ENCODE data around the gene SLC44A1.

Gene SLC44A1

DNA sequence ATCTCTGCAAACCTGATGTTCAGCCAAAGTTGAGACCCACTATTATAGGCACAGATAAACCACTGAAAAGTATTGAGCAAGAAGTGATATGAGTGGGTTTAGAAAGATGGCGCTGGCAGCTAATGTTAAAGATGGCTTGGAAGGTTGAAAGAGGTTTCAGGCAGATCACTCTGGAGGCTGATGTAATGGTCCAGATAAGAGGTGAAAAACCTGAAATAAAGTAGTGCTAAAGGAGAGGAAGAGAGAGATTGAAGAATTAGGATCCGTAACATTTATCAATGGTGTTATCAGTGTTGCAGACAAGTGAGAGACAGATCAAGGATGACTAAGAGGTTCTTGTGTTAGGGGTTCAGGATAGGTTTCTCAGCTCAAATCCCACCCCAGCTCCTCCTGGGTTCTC lies 58.3 kb downstream of the SLC44A1 start:
- no peak for DNase-seq (ENCODE audit: low read depth)

DNA sequence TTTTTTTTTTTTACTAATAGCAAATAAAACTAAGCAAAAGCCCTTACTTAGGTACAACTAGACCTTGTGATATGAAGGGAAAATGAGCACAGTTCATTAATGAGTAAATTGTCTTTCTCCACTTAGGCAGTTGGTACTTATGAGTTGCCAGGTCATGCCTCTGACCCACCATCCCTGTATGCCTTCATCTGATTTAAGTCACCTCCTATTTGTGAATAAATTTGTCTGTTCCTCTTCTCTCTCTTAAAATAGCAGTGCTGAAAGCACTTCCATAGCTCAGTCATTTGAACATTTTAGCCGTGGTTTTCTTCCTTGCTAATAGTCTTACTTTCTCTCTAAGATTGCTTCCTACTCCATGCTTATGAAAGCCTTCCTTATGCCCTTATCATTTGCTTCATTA lies 61.4 kb downstream of the SLC44A1 start:
- DNase-seq (ENCODE audit: low read depth) = no peak

DNA sequence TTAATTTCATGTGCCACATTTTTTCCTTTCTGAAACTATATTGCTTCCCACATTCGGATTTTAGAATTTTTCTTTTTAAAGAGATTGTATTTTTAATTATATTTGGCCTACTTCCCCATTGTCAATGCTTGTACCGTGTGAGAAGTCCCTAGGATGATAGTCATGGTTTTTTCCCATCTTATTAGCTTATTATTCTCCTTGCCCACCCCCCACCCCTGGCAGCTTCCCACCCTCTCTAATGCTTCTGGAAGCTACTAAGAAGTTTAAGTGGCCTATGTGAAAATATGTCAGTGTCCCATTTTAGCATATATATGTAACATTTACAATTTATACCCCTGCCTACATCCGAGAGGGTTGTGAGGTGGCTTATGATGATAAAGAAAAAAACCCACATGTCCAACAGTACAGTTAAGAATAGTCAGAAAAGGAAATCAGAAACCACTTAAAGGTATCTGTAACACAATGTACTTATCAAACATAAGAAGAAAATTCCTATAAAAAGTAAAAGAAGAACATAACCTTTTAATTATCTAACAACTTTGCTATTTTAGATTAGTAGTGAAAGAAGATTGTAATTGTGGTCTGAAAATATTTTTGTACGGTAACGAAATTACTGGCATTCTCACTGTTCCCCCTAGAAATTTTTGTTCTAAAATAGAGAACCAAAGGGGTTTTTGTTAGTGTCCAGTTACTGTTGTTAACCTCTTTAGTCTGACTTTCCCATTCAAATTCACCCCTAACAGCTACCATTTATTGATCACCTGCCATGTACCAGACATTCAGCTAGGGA lies 62.1 kb downstream of the SLC44A1 start:
- DNase-seq (ENCODE audit: low read depth) = no peak

DNA sequence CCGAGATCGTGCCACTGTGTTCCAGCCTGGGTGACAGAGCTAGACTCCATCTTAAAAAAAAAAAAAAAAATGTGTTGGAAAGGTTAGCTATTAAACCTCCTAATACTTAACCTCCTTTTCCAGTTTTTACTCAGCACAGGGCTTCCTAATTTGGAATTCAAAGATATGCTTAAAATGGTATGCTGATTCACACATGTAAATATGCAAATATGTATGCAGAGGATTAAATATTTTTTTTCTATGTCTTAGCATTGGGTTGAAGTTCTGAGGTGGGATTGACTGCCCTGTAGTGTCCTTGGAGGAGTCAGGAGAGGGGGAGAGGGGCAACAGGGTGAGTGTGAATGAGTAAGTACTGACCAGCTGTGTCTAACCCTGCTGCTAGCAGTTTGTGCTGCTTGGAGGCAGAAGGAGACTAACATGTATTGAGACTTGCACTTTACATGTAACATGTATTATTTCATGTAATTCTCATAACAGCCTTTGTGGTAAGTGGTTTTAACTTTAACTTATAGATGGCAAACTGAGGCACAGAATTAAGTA lies 63.2 kb downstream of the SLC44A1 start:
- no peak for DNase-seq (ENCODE audit: low read depth)

DNA sequence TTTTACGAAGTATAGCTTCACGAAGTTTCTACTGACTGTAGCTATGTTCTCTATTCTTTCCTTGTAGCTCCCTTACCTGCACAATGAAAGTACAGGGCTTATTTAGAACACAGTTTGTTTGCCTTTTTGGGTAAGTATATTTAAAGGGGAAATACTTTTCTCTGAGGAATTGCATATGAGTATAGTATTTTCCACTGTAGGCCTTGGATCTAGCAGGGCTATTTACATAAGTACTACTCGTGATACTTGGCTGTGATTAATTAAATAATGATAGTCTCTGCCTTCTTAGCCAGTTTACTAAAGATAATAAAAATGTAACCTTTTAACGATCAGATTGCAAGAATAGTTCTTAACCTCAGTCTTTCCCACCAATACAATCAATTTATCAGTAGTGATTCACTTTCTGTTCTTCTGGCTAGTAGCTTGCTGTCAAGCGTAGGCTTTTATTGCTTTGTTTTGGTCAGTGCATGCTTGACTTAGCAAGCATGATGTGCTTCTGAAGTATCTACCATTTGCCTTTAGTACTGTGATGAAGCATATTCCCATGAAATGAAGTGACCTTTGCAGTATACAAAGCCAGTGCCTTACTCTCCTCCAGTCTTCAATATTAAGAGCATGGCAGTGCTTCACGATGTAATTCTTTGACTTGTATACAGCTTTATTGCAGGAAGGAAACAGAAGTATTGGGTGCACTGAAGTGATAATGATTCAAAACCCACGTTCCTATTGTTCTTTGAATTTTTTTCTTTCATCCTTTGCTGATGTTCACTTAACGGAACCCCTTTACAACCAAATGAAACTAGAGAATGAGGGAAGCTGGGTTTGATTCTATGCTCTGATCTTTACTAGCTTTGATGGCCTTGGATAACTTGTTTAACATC lies 64.2 kb downstream of the SLC44A1 start:
- DNase-seq (ENCODE audit: low read depth) = no peak

DNA sequence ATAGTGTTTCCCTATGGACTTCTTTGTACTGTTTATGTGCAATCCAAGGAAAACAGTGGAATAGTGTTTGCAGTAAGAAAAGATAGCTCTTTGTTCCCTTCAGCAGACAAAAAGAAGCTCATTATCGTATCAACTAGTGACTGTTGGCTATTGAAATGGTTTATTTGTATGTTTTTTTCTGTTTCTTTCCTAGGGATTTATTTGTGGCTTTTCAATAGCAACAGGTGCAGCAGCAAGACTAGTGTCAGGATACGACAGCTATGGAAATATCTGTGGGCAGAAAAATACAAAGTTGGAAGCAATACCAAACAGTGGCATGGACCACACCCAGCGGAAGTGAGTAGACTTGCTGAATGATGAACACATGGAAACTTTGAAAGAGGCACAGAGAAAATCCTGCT lies 65.1 kb downstream of the SLC44A1 start:
- DNase-seq (ENCODE audit: low read depth) = no peak

DNA sequence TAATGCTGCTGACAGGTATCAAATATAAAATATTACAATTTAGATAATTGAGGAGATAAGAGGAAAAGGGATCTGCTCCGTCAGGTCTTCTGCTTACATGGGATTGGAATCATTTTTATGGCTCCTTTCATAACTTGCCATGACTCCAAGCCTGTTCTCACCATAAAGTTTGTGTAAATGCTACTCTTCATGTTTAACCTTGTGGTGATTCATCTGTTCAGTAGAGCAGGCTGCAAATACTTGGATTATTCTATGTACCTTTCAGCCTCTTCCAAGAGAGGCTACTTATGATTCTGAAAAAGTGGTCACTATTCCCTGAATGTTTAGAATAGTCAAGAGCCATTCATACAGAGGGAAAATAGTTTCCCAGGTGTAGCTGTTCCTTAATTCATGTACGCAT lies 66.9 kb downstream of the SLC44A1 start:
- no peak for DNase-seq (ENCODE audit: low read depth)

DNA sequence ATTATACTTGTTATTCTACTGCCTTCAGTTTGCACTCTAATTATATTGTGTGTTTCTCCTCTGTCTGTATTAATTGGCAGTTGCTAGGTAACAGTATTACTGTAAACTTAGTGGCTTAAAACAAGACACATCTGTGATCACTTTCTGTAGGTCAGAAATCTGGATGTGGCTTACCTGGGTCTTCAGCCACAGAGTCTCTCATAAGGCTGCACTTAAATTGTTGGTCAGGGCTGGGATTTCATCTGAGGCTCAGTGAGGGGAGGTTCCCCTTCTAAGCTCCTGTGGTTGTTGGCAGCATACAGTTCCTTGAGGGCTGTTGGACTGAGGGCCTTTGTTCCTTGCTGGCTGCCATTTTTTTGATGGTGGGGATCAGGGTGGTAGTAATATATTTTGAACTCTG lies 68.8 kb downstream of the SLC44A1 start:
- DNase-seq (ENCODE audit: low read depth) = no peak

DNA sequence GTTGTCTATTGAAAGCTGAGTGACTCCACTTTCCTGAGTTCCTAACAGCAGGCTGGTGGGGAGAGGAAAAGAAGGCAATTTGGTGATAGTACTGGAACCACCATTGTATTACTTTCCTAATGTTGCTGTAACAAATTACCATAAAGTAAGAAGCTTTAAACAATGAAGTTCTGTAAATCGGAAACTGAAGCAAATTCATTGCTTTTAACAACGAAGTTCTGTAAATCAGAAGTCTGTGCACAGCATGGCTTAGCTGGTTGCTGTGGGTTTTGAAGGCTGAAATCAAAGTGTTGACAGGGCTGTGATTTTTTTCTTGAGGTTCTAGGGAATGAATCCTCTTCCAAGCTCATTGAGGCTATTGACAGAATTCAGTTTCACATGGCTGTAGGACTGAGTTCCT lies 72.3 kb downstream of the SLC44A1 start:
- no peak for DNase-seq (ENCODE audit: low read depth)

DNA sequence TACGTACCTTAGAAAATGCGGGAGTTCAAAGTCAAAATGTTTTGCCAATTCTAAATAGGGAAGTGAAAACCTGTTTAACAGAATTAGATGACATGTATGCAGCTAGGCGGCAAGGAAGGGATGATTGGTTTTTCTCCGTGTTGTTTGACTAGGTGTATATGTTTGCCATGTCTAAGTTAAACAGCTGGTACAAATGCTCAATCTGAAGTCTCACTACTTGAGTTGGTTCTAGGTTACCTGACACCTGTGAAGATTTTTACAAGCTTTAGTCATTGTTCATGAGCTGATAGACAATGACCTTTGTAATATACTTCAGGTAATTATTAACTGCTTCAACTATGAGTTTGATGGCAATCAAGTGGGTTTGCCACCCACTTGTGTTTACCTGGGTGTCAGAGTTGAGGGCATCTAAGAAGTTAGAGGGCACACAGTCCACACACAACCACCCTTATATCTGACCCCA lies 74.3 kb downstream of the SLC44A1 start:
- DNase-seq (ENCODE audit: low read depth) = no peak

DNA sequence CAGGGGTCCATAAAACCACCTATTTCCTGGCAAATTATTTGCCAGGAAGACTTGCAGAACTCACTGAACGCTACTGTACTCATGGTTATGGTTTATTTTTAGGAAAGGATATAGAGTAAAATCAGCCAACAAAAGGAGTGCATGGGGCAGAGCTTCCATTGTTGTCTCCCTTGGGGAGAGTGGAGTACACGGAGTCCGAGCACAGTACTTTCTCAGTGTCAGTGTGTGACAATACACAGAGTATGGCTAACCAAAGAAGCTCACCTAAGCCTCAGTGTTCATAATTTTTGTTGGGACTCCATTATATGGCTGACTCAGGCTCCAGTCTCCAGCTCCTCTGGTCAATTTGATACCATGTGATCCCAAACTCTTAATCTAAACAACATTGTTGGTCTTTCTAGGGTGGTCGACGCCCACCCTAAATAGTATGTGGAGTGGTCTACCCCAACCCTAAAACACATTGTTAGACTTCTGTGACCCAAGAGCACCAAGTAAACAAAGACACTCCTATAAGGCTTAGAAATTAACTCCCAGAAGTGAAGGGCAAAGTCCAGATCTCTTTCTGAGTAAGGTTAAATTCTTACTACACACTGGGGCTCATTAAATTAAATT lies 74.9 kb downstream of the SLC44A1 start:
- DNase-seq (ENCODE audit: low read depth) = no peak

DNA sequence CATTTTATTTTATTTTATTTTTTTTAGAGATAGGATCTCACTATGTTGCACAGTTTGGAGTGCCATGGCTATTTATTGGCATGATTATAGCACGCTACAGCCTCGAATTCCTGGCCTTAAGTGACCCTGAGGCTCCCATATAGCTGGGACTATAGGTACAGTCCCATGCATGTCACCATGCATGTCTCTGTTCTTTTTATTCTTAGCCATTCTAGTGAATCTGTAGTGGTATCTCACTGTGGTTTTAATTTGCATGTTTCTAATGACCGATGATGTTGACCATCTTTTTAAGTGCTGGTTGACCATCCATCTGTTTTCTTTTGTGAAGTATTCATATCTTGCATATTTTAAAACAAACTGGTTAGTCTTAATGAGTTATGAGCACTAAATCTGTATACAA lies 76.1 kb downstream of the SLC44A1 start:
- DNase-seq (ENCODE audit: low read depth) = no peak

DNA sequence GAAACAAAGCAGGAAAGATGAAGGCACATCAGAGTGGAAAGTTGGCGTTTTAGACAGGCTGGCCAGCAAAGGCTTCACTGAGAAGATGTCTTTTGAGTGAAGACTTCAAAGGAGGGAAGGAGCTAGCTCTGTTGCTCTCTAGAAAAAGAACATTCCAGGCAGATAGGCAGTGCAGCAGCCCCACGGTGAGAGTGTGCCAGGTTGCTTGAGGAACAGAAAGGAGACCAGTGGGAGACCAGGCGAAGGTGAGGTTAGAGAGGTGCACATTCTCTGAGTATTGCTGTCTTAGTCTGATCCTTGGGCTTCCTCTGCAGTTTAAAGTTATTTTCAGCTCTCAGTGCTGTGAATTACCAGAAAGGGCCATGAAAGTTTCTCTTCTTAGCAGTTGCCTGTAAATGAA lies 83.8 kb downstream of the SLC44A1 start:
- no peak for DNase-seq (ENCODE audit: low read depth)

DNA sequence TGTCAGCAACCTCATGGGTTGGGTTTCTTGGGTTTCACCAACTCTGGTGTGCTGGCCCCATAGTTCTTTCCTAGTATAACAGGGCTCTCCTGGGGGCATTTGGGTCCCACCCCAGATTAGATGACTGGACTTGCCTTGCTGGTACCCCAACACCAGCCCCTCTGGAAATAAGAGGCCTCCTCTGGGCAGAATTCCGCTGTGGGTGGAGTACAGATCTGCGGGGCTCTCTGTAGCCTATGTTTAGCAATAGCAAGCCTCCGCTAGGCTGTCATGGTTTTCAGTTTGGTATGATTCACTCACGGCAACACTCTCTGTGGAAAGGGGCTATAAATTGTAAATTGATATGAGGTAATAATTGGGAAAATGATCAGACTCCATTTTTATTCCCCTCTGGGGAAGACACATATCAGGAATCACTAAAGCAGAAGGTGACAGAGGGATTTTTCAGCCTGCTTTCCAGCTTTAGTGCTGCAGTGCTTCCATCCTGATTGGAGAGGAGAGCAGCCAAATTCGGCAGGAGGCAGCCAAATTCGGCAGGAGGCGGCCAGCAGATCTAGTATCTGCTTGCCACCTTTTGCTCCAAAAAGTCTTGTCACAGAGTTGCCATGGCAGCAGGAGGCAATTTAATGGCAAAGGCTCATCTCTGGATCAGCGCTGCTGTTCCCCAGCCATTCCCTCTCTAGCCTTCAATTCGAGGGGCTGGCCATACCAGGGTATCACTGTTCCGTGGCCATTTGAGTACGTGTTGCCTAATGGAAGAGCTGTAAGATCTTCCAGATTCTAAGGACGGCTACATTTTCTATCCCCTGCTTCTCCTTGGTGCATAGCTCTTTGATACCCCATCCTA lies 84.6 kb downstream of the SLC44A1 start:
- no peak for DNase-seq (ENCODE audit: low read depth)

DNA sequence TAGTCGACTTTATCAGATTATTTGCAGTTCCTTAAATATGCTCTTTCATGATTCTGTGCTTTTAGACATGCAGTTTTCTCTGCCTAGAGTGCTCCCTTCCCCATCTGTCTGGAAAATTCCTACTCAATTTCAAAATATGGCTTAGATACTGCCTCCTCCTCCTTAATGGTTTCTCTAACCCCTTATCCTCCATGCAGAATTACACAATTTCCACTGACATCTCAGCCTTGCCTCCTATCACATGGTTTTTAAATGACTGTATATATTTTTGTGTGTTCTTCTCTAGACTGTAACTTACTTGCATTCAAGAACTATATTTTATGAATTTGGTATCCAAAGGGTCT lies 85.2 kb downstream of the SLC44A1 start:
- no peak for DNase-seq (ENCODE audit: low read depth)

DNA sequence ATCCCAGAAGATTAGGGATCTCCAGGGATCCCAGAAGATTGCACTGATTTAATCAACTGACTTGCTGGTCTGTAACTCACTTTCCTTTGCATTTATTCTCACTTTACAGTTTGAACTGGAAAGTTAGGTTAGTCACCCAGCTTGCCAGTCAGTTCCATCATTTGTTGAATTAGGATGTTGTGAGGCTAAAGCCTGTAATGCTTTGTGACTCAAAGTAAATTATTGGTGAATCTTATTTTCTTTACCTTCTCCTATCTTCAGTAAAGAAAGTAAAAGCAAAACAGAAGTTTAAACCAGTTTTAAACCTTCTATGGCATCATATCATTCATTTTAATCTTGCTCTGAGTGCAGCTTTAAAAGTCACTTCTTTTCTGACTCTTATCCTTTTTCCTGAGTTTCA lies 85.8 kb downstream of the SLC44A1 start:
- DNase-seq (ENCODE audit: low read depth) = no peak

DNA sequence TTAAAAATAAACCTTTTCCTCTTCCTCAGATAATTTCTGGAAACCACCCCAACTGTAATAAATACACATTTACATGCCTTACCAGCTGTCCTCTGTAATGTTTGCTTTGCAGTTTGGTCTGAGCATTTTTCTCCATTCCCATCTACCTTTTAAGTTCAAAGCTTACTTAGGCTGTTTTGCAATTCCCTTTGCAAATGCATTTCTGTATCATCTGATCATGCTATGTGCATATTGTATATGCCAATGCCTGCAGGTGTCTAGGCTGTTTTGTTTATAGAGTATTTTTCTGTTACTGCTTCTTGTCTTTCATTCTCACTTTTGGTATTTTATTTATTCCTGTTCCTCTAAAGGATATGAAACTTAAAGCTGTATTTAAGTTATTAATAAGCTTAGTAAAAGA lies 86.3 kb downstream of the SLC44A1 start:
- no peak for DNase-seq (ENCODE audit: low read depth)

DNA sequence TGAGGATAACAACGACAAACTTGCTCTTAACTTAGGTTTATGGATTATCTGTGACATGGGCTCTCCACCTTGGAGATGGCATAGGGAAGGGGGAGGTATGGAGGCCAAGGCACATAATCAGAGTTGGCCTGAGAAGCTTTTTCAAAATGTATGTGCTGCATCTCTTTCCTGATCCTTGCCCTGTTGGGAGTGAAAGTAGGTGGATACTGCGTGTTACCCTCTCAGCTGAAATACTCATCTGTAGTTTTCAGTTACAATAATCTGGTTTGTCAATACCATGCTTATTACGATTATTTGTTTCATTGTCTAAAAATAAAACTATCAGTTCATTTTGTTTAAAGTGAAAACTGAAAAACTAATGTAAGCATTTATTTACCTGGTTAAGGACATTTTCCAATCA lies 86.7 kb downstream of the SLC44A1 start:
- no peak for DNase-seq (ENCODE audit: low read depth)

DNA sequence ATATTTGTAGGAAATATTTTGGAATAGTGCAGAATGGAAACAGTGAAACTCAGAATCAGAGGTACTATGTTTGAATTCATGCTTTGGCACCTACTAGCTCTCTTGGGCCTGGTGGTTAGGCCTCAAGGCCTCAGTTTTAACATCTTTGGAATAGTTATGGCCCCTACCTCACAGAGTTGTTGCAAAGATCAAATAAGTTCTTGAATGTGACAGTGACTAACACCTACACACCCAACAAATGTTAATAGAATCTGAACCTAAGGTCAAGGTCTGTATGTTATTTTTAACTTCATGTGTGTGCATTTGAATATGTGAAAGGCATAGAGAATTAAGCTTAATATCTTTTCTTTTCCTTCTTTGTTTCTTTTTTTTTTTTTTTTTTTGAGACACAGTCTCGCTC lies 87.3 kb downstream of the SLC44A1 start:
- DNase-seq (ENCODE audit: low read depth) = no peak

DNA sequence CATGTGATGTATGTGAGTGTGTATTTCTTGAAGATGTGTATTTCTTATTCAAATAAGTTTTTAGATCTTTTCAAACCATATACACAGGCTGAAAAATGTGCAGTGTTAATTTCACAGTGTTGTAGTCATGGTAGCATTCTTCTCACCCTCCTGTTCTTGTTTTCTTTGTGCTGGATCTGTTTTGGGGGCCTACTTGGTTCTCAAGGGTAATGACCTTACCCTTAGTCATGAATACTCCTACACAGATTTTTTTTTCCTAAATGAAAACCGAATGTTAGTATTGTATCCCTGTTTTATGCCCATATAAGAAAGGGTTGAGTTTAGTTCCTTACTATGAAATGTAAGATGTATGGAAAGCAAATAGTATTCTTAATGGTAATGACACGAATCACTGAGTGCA lies 88.0 kb downstream of the SLC44A1 start:
- no peak for DNase-seq (ENCODE audit: low read depth)

DNA sequence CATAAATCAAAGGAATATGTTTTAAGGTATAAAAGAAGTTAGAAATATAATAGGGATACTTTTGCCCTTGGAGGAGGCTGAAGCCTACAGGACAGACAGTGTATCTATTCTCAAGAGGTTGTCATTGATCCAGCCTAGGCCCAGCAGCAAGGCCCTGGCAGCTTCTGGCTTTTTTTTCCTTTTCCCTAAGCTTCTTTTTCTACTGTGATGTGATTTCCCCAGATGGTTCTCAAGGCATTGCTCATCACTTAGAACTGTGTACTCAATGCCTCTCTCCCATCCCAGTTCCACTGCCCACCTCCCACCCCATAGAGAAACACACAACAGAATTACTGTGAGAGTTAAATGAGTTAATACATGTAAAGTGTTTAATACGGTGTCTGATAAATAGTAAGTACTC lies 88.6 kb downstream of the SLC44A1 start:
- DNase-seq (ENCODE audit: low read depth) = no peak

DNA sequence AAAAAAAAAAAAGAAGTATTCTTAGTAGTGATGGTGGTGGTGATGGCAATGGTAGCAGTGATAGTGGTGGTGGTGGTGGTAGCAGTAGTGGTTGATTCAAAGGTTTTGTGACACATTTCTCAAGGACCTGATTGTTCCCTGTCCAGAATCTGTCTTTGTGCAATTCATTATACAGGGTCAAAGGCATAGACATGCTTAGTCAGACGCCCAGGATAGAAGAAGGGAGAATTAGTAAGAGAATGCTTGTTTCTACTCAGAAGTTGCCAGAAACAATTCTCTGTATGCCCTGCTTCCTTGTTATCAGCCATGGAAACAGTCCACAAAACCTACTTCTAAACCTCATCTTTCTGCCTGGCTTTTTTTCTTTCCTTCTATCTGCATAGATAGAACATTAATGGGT lies 89.4 kb downstream of the SLC44A1 start:
- no peak for DNase-seq (ENCODE audit: low read depth)

Data from stimulated activated CD8-positive, alpha-beta memory T cell treated with anti-CD3 and anti-CD28 coated beads, Interleukin-7, amount 100 ng/mL, for 24 hours (primary cell).